HepG2 (cell line): ENCODE measurements around the gene SALL4. TPM values are rescaled to one million over a fixed set of nuclear protein-coding genes. Genes with fewer than 3 reads are reported as not detected.

Source experiments
- ARHGAP35 ChIP-seq: sonication (generic); formaldehyde crosslinking; IDR thresholded peaks from 2 replicates; pipeline ENCODE4 v1.9.0; 2022; ENCODE audit warnings: mild to moderate bottlenecking, inconsistent platforms, moderate library complexity, missing genetic modification reagents, borderline replicate concordance
- ASH2L ChIP-seq: fragments of 300-600, 200-600 bp; sonication (generic); IDR thresholded peaks from 2 replicates; pipeline ENCODE4 v1.7.0; 2017; ENCODE audit warnings: low read depth, mild to moderate bottlenecking, moderate library complexity, mixed read lengths, low read length; ENCODE audit not compliant: insufficient read length
- CC2D1A ChIP-seq: sonication (generic); formaldehyde crosslinking; IDR thresholded peaks from 2 replicates; pipeline ENCODE4 v1.8.1; 2023; ENCODE audit warnings: mild to moderate bottlenecking, missing genetic modification reagents
- GABPA ChIP-seq, 2 experiments: IDR thresholded peaks; 2 replicates each; pipeline ENCODE4 v1.6.1; 2011 to 2016; ENCODE audit warnings: low read depth in 2 of 2, low read length in 1 of 2, missing biosample characterization in 1 of 2, missing genetic modification characterization in 1 of 2
- ISL2 ChIP-seq: sonication (generic); formaldehyde crosslinking; IDR thresholded peaks from 2 replicates; pipeline ENCODE4 v1.5.0; 2020; ENCODE audit warnings: missing genetic modification reagents
- KLF13 ChIP-seq: sonication (generic); formaldehyde crosslinking; IDR thresholded peaks from 2 replicates; pipeline ENCODE4 v1.4.0; 2020; ENCODE audit warnings: mild to moderate bottlenecking, missing genetic modification reagents
- NONO ChIP-seq, 2 experiments: fragments of 450-650 bp in 1 of 2; sonication (generic) in 1 of 2; formaldehyde crosslinking in 1 of 2; IDR thresholded peaks in 1 of 2; conservative IDR thresholded peaks in 1 of 2; 2 replicates each; pipeline versions ENCODE4 v1.6.1 to v1.8.0; 2017 to 2022; ENCODE audit warnings: mild to moderate bottlenecking in 1 of 2, missing genetic modification reagents in 1 of 2, moderate library complexity in 1 of 2
- REPIN1 ChIP-seq: sonication (generic); formaldehyde crosslinking; IDR thresholded peaks from 2 replicates; pipeline ENCODE4 v1.8.0; 2022; ENCODE audit warnings: missing genetic modification reagents, low read depth, mild to moderate bottlenecking, borderline replicate concordance
- ZNF431 ChIP-seq: sonication (generic); formaldehyde crosslinking; IDR thresholded peaks from 2 replicates; pipeline ENCODE4 v1.9.0; 2022; ENCODE audit warnings: missing genetic modification reagents, low read depth, mild to moderate bottlenecking, borderline replicate concordance
- ZNF547 ChIP-seq: sonication (generic); formaldehyde crosslinking; IDR thresholded peaks from 2 replicates; pipeline ENCODE4 v1.5.1; 2020; ENCODE audit warnings: mild to moderate bottlenecking, missing genetic modification reagents
- ZNF564 ChIP-seq: sonication (generic); formaldehyde crosslinking; IDR thresholded peaks from 2 replicates; pipeline ENCODE4 v1.8.1; 2023; ENCODE audit warnings: mild to moderate bottlenecking, missing genetic modification reagents
- ZNF605 ChIP-seq: sonication (generic); formaldehyde crosslinking; IDR thresholded peaks from 2 replicates; pipeline ENCODE4 v1.8.0; 2022; ENCODE audit warnings: mild to moderate bottlenecking, missing genetic modification reagents
- polyA plus RNA-seq, 8 experiments: library from polyadenylated mRNA; depleted of rRNA in 3 of 8; stranded (reverse) in 7 of 8; unstranded in 1 of 8; fragments of >200 nt; fragmentation: Illumina TruSeq in 4 of 8; extraction: Trizol in 4 of 8; gene quantifications; 2 replicates each; pipeline versions ENCODE4 v1.2.1 to v1.2.3, GENCODE V29; 2011 to 2016; ENCODE audit warnings: low read depth in 4 of 8, missing spikeins in 1 of 8, mixed read lengths in 1 of 8; ENCODE audit not compliant: insufficient read depth in 1 of 8
- total RNA-seq, 5 experiments: library from RNA; depleted of rRNA; stranded (reverse); fragments of >200 nt; fragmentation: Illumina TruSeq; extraction: Trizol; gene quantifications; 2 replicates each; pipeline ENCODE4 v1.2.3, GENCODE V29; 2016; ENCODE audit warnings: low read depth in 1 of 5
- TF ChIP-seq, protein P1 (sequence below): sonication (generic); formaldehyde crosslinking; conservative IDR thresholded peaks from 2 replicates; pipeline ENCODE4 v1.4.0; 2020; ENCODE audit warnings: missing genetic modification reagents
- TF ChIP-seq, protein P2 (sequence below): sonication (generic); formaldehyde crosslinking; IDR thresholded peaks from 2 replicates; pipeline ENCODE4 v1.4.0; 2020; ENCODE audit warnings: mild to moderate bottlenecking, missing genetic modification reagents
- TF ChIP-seq, protein P3 (sequence below): sonication (generic); formaldehyde crosslinking; IDR thresholded peaks from 2 replicates; pipeline ENCODE4 v1.4.0; 2020; ENCODE audit warnings: missing genetic modification reagents, borderline replicate concordance
- TF ChIP-seq, protein P4 (sequence below): sonication (generic); formaldehyde crosslinking; IDR thresholded peaks from 2 replicates; pipeline ENCODE4 v1.4.0; 2020; ENCODE audit warnings: missing genetic modification reagents, borderline replicate concordance

Gene SALL4
- total and polyA plus RNA-seq, 2 of the 13 experiments (the other 11 are each of a cell fraction or from before 2014, with no cell fraction given) = 0.33 to 1.8 TPM

DNA sequence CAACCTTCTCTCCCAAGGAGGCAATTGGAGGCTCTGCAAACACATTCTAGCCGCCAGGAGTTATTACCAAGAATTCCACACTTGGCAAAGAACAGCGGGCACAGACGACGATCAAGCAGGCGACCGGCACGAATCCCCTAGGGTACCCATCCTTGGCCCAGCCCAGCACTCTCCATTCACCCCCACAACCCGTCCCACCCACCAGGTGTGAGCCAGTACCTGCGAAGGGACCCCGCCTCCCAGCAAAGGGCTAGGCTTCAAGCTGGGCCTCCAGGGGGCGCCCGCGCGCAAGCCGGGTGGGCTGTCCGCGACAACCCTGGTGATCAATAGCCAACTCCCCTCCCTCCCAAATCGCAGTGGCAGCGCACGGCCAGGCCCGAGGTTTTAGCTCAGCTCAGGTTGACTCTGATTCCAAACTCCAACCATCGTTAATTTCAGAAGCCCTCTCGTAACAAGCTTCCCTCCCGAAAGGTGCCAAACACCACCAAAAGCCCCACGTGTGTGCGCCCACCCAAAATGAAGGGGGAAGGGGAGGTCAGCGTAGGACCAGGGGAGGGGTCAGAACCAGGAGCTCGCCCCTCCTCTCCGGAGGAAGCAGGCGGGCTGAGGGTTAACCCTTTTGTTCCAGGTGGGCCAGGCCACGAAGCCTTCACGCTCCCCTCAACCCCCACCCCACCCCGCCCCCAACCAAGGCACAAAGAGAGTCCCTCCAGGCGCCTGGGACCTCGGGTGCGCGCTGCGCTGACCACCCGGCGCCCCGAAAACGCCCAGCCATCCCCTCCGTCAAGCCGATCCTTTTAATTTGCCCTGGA lies 2.1 kb downstream of the SALL4 start (continued):
- TF ChIP-seq GABPA (IDR thresholded peaks at IDR 0.05; ENCODE audit: low read depth, low read length) (no peak), GABPA (CRISPR knock-in tag; IDR thresholded peaks at IDR 0.05; ENCODE audit: low read depth) (no peak), ZNF547 (CRISPR knock-in tag) (peak; percentile 20; the same call in 1 of the 2 replicates), ASH2L (peak; percentile 8), CC2D1A (CRISPR knock-in tag) (0 out of 2 replicates have a peak, but pooled peaks have one; percentile 66), ZNF431 (CRISPR knock-in tag) (0 out of 2 replicates have a peak, but pooled peaks have one; percentile 77), ARHGAP35 (CRISPR knock-in tag) (0 out of 2 replicates have a peak, but pooled peaks have one; percentile 40), NONO (IDR thresholded peaks at IDR 0.05) (no peak), NONO (CRISPR knock-in tag; conservative IDR thresholded peaks at IDR 0.05) (peak; percentile 86), REPIN1 (CRISPR knock-in tag) (no peak), ISL2 (CRISPR knock-in tag) (peak; percentile 53; the same call in 1 of the 2 replicates), ZNF564 (CRISPR knock-in tag) (no peak), KLF13 (CRISPR knock-in tag) (peak; percentile 99), ZNF605 (CRISPR knock-in tag) (no peak; the same call in 1 of the 2 replicates)
- TF ChIP-seq, protein P1, sequence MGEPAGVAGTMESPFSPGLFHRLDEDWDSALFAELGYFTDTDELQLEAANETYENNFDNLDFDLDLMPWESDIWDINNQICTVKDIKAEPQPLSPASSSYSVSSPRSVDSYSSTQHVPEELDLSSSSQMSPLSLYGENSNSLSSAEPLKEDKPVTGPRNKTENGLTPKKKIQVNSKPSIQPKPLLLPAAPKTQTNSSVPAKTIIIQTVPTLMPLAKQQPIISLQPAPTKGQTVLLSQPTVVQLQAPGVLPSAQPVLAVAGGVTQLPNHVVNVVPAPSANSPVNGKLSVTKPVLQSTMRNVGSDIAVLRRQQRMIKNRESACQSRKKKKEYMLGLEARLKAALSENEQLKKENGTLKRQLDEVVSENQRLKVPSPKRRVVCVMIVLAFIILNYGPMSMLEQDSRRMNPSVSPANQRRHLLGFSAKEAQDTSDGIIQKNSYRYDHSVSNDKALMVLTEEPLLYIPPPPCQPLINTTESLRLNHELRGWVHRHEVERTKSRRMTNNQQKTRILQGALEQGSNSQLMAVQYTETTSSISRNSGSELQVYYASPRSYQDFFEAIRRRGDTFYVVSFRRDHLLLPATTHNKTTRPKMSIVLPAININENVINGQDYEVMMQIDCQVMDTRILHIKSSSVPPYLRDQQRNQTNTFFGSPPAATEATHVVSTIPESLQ (CRISPR knock-in tag) = no peak
- TF ChIP-seq, protein P2, sequence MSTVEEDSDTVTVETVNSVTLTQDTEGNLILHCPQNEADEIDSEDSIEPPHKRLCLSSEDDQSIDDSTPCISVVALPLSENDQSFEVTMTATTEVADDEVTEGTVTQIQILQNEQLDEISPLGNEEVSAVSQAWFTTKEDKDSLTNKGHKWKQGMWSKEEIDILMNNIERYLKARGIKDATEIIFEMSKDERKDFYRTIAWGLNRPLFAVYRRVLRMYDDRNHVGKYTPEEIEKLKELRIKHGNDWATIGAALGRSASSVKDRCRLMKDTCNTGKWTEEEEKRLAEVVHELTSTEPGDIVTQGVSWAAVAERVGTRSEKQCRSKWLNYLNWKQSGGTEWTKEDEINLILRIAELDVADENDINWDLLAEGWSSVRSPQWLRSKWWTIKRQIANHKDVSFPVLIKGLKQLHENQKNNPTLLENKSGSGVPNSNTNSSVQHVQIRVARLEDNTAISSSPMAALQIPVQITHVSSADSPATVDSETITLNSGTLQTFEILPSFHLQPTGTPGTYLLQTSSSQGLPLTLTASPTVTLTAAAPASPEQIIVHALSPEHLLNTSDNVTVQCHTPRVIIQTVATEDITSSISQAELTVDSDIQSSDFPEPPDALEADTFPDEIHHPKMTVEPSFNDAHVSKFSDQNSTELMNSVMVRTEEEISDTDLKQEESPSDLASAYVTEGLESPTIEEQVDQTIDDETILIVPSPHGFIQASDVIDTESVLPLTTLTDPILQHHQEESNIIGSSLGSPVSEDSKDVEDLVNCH (CRISPR knock-in tag) = no peak
- TF ChIP-seq, protein P3, sequence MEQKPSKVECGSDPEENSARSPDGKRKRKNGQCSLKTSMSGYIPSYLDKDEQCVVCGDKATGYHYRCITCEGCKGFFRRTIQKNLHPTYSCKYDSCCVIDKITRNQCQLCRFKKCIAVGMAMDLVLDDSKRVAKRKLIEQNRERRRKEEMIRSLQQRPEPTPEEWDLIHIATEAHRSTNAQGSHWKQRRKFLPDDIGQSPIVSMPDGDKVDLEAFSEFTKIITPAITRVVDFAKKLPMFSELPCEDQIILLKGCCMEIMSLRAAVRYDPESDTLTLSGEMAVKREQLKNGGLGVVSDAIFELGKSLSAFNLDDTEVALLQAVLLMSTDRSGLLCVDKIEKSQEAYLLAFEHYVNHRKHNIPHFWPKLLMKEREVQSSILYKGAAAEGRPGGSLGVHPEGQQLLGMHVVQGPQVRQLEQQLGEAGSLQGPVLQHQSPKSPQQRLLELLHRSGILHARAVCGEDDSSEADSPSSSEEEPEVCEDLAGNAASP = peak; percentile 60; the same call in 1 of the 2 replicates
- TF ChIP-seq, protein P4, sequence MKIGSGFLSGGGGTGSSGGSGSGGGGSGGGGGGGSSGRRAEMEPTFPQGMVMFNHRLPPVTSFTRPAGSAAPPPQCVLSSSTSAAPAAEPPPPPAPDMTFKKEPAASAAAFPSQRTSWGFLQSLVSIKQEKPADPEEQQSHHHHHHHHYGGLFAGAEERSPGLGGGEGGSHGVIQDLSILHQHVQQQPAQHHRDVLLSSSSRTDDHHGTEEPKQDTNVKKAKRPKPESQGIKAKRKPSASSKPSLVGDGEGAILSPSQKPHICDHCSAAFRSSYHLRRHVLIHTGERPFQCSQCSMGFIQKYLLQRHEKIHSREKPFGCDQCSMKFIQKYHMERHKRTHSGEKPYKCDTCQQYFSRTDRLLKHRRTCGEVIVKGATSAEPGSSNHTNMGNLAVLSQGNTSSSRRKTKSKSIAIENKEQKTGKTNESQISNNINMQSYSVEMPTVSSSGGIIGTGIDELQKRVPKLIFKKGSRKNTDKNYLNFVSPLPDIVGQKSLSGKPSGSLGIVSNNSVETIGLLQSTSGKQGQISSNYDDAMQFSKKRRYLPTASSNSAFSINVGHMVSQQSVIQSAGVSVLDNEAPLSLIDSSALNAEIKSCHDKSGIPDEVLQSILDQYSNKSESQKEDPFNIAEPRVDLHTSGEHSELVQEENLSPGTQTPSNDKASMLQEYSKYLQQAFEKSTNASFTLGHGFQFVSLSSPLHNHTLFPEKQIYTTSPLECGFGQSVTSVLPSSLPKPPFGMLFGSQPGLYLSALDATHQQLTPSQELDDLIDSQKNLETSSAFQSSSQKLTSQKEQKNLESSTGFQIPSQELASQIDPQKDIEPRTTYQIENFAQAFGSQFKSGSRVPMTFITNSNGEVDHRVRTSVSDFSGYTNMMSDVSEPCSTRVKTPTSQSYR (CRISPR knock-in tag) = peak; percentile 47; the same call in 1 of the 2 replicates
